Measurements from ENCODE around the gene LRRC36. TPM values are rescaled to one million over a fixed set of nuclear protein-coding genes. Genes with fewer than 3 reads are reported as not detected.

LRRC36 gene
- total and polyA plus RNA-seq, 2 of the 13 experiments (the other 11 are each of a cell fraction or from before 2014, with no cell fraction given) = 0.12 to 0.15 TPM

DNA sequence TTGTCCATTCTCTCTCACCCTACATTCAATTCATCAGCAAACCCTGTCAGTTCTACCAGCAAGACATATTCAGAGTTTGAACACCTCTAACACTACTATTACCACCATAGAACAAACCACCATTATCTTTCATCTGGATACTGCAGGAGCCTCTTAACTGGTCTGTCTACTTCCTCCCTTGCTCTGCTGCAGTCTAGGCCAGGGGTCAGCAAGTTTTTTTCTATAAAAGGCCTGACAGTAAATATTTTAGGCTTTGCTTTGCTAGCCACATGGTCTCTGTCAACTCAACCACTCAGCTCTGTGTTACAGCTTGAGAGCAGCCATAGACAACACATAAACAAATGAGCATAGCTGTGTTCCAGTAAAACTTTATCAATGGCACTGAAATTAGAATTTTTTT lies 13.9 kb upstream of the LRRC36 start:
- no TSS peak for BruUV-seq (replicated peaks)
- Histone ChIP-seq H3K27me3 (ENCODE audit: control insufficient read depth in 1 of 2, insufficient read depth in 2 of 2, low read length in 2 of 2) (peaks cover 2 to 28% of the 10 kb centered on the region in 2 experiments; a peak in 3 of 5 replicates), H3K9ac (ENCODE audit: insufficient read depth, low read depth, low read length) (no peak overlapping the region), H3K4me3 (replicated peaks in 1 of 3; ENCODE audit: insufficient read depth in 1 of 3, low read depth in 2 of 3, low read length in 3 of 3) (no peak overlapping the region), H3K36me3 (replicated peaks in 1 of 2; ENCODE audit: control insufficient read depth in 1 of 2, insufficient read depth in 2 of 2, low read length in 2 of 2) (no peaks in the 10 kb centered on the region), H3K27ac (ENCODE audit: extremely low read length, insufficient read depth, low read length) (no peak overlapping the region), H4K20me1 (ENCODE audit: insufficient read depth, low read length) (no peaks in the 10 kb centered on the region), H3K9me3 (ENCODE audit: low read length) (no peaks in the 10 kb centered on the region), H3K4me1 (ENCODE audit: insufficient read depth, low read length) (peaks cover 18% of the 10 kb centered on the region; the same call in 1 of the 2 replicates), H3K79me2 (ENCODE audit: insufficient read depth, low read length) (no peaks in the 10 kb centered on the region), H2AFZ (ENCODE audit: low read length) (no peak overlapping the region), H3K4me2 (ENCODE audit: low read depth, low read length) (no peak overlapping the region)
- TF ChIP-seq ZNF629 (CRISPR knock-in tag; conservative IDR thresholded peaks at IDR 0.05) (no peak), KDM3A (CRISPR knock-in tag; IDR thresholded peaks at IDR 0.05; ENCODE audit: low read depth) (no peak), TCF7 (IDR thresholded peaks at IDR 0.05; ENCODE audit: low read depth) (no peak)
- in situ Hi-C loops (cut with HindIII; ENCODE audit: extremely low pct_ligation_motif_present, low pct_unique_long_range_greater_than_20kb) (no loop called here), intact Hi-C loops (cut with micrococcal nuclease; ENCODE audit: unreplicated experiment) (no loop called here)
- FAIRE-seq = no peak
- ChIA-PET POLR2A (no interaction called here), CTCF (ENCODE audit: low intra/inter-chr PET ratio, low total read pairs) (no interaction called here)
- no peak for DNase-seq (ENCODE audit: low spot score)
- peak; percentile 30; the same call in 1 of the 3 replicates for ATAC-seq

DNA sequence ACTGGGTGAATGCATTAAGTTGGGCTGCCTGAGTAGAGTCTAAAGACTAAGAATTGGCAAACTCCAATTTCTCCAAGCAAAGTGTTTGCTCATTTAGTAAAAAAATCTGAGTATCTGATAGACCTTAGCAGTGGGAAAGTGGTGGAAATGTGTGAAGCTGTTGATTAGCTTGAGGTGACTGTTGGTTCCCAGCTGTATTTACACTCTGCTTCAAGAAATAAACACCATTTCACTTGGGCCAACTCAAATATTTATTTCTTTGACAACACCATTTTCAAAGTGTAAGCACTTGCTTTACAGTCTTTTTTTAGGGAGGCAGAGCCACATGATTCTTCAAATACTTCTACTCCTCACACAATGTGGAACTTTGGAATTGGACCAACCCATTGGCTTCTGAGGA lies 8.8 kb upstream of the LRRC36 start:
- Histone ChIP-seq H3K27me3 (ENCODE audit: control insufficient read depth in 1 of 2, insufficient read depth in 2 of 2, low read length in 2 of 2) (peaks cover 0 to 15% of the 10 kb centered on the region in 2 experiments; a peak in 3 of 5 replicates), H3K27ac (ENCODE audit: extremely low read length, insufficient read depth, low read length) (no peak overlapping the region), H2AFZ (ENCODE audit: low read length) (no peak overlapping the region), H3K9ac (ENCODE audit: insufficient read depth, low read depth, low read length) (no peak overlapping the region), H3K36me3 (replicated peaks in 1 of 2; ENCODE audit: control insufficient read depth in 1 of 2, insufficient read depth in 2 of 2, low read length in 2 of 2) (no peaks in the 10 kb centered on the region), H3K79me2 (ENCODE audit: insufficient read depth, low read length) (no peaks in the 10 kb centered on the region), H3K9me3 (ENCODE audit: low read length) (no peaks in the 10 kb centered on the region), H3K4me3 (replicated peaks in 1 of 3; ENCODE audit: insufficient read depth in 1 of 3, low read depth in 2 of 3, low read length in 3 of 3) (no peak overlapping the region), H3K4me2 (ENCODE audit: low read depth, low read length) (no peak overlapping the region), H4K20me1 (ENCODE audit: insufficient read depth, low read length) (no peaks in the 10 kb centered on the region), H3K4me1 (ENCODE audit: insufficient read depth, low read length) (peaks cover 8% of the 10 kb centered on the region; the same call in 1 of the 2 replicates)
- intact Hi-C loops (cut with micrococcal nuclease; ENCODE audit: unreplicated experiment) = no loop called here
- no peak for ATAC-seq
- in situ Hi-C loops (cut with HindIII; ENCODE audit: extremely low pct_ligation_motif_present, low pct_unique_long_range_greater_than_20kb) = no loop called here
- CTCF ChIA-PET (ENCODE audit: low intra/inter-chr PET ratio, low total read pairs) = no interaction called here
- POLR2A ChIA-PET = no interaction called here
- no TSS peak for BruUV-seq (replicated peaks)
- no peak for FAIRE-seq
- no peak for DNase-seq (ENCODE audit: low spot score)
- no peak for TF ChIP-seq ZNF337 (CRISPR knock-in tag; IDR thresholded peaks at IDR 0.05; ENCODE audit: borderline replicate concordance, low read depth)
- no peak for TF ChIP-seq XBP1 (CRISPR knock-in tag; IDR thresholded peaks at IDR 0.05)
- TF ChIP-seq SUZ12 (IDR thresholded peaks at IDR 0.05; ENCODE audit: low read depth, low read length) = no peak
- TF ChIP-seq CCAR2 (optimal IDR thresholded peaks at IDR 0.05; ENCODE audit: low read depth, low read length) = no peak
- no peak for TF ChIP-seq NFE2L1 (CRISPR knock-in tag; IDR thresholded peaks at IDR 0.05; ENCODE audit: borderline replicate concordance)
- TF ChIP-seq ZZZ3 (CRISPR knock-in tag; IDR thresholded peaks at IDR 0.05; ENCODE audit: borderline replicate concordance) = no peak
- TF ChIP-seq, protein P1, sequence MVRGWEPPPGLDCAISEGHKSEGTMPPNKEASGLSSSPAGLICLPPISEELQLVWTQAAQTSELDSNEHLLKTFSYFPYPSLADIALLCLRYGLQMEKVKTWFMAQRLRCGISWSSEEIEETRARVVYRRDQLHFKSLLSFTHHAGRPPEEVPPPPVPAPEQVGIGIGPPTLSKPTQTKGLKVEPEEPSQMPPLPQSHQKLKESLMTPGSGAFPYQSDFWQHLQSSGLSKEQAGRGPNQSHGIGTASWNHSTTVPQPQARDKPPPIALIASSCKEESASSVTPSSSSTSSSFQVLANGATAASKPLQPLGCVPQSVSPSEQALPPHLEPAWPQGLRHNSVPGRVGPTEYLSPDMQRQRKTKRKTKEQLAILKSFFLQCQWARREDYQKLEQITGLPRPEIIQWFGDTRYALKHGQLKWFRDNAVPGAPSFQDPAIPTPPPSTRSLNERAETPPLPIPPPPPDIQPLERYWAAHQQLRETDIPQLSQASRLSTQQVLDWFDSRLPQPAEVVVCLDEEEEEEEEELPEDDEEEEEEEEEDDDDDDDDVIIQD (CRISPR knock-in tag; IDR thresholded peaks at IDR 0.05; ENCODE audit: low read depth) = no peak
- TF ChIP-seq ZEB1 (IDR thresholded peaks at IDR 0.05; ENCODE audit: insufficient replicate concordance, low read depth) = no peak
- TF ChIP-seq, protein P2, sequence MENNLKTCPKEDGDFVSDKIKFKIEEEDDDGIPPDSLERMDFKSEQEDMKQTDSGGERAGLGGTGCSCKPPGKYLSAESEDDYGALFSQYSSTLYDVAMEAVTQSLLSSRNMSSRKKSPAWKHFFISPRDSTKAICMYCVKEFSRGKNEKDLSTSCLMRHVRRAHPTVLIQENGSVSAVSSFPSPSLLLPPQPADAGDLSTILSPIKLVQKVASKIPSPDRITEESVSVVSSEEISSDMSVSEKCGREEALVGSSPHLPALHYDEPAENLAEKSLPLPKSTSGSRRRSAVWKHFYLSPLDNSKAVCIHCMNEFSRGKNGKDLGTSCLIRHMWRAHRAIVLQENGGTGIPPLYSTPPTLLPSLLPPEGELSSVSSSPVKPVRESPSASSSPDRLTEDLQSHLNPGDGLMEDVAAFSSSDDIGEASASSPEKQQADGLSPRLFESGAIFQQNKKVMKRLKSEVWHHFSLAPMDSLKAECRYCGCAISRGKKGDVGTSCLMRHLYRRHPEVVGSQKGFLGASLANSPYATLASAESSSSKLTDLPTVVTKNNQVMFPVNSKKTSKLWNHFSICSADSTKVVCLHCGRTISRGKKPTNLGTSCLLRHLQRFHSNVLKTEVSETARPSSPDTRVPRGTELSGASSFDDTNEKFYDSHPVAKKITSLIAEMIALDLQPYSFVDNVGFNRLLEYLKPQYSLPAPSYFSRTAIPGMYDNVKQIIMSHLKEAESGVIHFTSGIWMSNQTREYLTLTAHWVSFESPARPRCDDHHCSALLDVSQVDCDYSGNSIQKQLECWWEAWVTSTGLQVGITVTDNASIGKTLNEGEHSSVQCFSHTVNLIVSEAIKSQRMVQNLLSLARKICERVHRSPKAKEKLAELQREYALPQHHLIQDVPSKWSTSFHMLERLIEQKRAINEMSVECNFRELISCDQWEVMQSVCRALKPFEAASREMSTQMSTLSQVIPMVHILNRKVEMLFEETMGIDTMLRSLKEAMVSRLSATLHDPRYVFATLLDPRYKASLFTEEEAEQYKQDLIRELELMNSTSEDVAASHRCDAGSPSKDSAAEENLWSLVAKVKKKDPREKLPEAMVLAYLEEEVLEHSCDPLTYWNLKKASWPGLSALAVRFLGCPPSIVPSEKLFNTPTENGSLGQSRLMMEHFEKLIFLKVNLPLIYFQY (CRISPR knock-in tag; IDR thresholded peaks at IDR 0.05; ENCODE audit: borderline replicate concordance) = no peak
- TF ChIP-seq POLR2G (IDR thresholded peaks at IDR 0.05; ENCODE audit: low read depth, low read length) = no peak
- TF ChIP-seq, protein P3, sequence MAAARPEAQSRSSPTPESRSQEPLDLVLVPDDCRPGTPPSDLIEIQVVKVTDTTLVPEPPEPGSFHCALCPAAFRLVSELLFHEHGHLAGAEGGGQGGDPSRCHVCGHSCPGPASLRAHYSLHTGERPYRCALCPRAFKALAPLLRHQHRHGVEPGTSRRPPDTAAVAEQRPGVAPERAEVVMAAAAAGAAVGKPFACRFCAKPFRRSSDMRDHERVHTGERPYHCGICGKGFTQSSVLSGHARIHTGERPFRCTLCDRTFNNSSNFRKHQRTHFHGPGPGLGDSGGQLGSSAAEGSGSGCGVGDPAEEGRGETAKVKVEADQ (CRISPR knock-in tag; IDR thresholded peaks at IDR 0.05; ENCODE audit: borderline replicate concordance) = no peak
